HG03139 (cell line): Measurements from ENCODE around the gene FAM107B.
"Not testable (repeated sequence)": the region's sequence is repeated elsewhere in the genome, so short reads cannot be mapped to it uniquely, and the experiment has no call there.

Experiments
- ATAC-seq: cut with Tn5 transposase; IDR thresholded peaks from one replicate; pipeline ENCODE4 v1.9.1; 2021; ENCODE audit not compliant: unreplicated experiment

FAM107B gene

GRCh38 chr10:14774797-14775196 lies at the start of gene FAM107B:
TSS of gene FAM107B (minus strand) at chr10:14774897. CDS start at chr10:14774663, 234 bp downstream.
- ATAC-seq, result no peak

GRCh38 chr10:14823966-14824365 lies 49.3 kb upstream of the FAM107B start:
- ATAC-seq, result no peak

- ATAC-seq, result no peak
Observed at GRCh38 chr10:14822879-14823755, 48.4 kb upstream of the FAM107B start.

DNA sequence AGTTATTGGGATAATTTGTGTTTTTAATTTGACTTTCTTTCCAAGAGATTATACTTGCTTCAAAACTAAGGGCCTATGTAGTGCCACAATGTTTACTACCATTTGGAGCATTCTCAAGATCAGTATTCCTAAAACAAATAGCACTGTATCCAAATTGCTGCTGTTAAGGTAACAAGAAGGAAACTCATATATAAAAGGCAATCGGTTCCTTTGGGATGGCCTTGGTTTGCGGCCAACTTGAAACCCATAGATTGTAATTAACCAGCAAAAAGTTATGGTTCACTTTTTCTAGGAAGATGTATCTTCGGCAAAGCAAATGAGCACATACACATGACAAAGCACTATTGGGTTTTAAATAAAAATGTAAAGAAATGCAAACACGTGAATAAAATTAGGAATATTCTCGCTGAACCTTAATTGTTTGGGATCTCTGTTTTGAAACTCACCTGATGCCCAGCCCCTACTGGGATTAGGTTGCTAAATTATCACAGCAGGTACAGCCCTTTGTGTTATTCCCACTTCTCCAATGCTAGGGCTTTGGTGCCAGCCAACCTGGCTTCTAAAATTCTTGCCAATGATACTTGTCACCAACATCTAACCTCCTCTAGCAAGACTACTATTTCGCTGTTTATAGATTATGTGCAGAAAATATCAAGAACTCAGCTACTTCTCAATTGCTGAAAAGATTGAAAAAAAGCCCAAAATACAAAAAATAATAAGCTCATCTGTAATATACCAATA lies 47.1 kb upstream of the FAM107B start:
- ATAC-seq, result no peak

GRCh38 chr10:14820775-14821154 lies 46.1 kb upstream of the FAM107B start:
- ATAC-seq, result no peak

GRCh38 chr10:14820010-14820774 lies 45.5 kb upstream of the FAM107B start:
- no peak for ATAC-seq

GRCh38 chr10:14816717-14817116 lies 42.0 kb upstream of the FAM107B start:
- ATAC-seq, result not testable (repeated sequence)

- ATAC-seq, result no peak
Observed at GRCh38 chr10:14815681-14816080, 41.0 kb upstream of the FAM107B start.

DNA sequence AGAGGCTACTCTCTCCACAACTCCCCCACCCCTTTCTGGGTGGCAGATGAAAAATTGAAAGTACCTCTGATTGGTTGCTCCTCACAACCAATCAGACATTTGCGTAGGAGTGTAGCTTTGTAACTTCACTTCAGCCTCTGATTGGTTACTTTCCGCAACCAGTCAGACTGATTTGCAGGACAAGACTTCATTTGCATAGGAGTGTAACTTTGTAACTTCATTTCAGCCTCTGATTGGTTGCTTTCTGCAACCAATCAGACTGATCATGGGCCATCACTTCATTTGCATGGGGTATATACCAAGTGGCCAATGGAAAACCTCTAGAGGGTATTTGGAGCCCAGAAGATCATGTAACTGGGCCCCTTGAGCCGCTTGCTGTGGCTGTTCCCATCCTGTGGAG lies 37.6 kb upstream of the FAM107B start:
- no peak for ATAC-seq

DNA sequence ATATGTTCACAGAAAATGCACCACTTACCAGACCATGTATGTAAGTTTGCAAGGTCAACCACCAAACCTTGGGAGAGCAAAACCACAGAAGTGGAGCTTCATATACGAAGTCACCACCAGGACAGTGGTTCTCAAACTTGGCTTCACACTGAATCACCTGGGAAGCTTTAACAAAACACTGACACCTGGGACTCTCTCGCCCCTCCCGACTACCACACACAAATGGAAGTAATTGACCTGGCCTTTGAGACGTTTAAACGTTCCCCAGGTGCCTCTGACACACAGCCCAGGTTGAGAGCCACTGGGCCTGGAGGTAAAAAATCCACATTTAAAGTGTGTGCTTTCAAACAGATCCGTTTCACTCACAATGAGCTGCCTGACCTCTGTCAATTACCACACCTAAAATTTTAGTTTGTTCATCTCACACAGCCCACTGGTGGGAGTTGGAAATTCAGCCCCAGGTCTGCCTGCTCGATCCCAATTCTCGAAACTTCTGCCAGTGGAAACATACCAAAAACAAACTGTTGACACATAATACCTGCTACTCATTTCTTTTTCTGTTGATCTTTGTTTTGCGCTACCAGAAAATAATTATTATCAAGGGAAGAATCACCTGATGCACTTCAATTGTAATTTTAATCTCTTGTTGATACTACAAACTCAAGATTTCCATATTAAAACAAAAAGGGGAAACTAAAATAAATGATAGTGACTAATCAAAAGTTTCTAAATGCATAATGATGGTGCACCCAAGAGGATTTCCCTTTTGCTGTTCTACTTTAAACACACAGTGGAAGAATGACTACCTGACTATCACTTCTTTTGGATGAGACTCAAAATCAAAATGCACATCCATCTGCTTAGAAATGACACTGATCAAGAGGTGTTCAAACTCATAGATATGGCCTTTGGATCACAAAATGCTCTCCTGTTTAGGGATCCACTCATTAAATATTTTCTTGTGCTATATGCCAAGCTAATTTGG lies 36.6 kb upstream of the FAM107B start:
- ATAC-seq, result no peak

DNA sequence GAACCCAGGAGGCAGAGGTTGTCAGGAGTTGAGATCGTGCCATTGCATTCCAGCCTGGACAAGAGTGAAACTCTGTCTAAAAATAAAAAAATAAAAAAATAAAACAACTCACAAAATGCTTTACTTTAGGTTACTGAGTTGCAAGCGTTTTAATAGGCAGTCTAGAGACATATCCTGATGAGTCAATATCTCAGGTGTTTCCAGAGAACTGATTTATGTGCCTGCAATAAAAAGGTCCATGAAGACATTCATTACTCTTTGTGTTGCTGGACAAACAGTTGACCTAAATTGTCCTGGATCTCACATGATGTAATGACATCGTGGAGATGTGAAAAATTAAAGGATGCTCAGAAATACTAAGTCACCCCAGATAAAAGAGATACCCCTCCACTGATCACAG lies 31.6 kb upstream of the FAM107B start:
- no peak for ATAC-seq

DNA sequence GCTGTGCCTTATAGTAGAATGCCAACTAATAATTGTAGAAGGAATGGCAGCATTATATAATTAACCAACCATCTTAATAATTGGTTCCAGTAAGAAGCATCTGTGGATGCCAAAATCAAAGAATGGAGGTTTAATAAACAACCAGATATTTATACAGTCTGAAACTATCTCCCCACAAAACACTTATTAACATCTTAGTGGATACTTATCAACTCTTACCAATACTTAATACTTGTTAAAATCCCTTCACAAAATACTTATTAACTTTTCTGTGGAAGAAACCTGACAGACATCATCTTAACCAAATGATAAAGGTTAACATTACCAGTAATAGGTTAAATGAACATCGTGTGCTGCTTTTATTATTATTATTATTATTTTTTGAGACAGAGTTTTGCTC lies 29.1 kb upstream of the FAM107B start:
- no peak for ATAC-seq

DNA sequence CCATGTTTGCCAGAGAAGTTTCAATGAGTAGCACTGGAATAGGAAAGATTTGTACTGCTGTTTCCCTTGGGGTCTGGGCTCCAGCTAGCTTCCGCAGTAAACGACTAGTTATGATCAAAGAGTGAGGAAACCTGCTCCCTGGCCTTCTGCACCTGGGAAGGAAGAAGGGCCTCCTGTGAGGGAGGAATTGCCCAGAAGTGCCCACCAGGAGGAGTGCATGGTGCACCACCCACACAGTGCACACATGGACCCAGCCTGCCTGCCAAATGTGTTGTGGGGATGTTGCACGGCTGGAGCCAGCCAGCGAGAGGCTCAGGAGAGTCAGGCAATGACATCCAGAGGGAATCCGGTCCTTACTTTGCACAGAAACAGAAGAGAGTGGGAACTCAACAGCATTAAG lies 27.0 kb upstream of the FAM107B start:
- no peak for ATAC-seq

GRCh38 chr10:14800397-14800796 lies 25.7 kb upstream of the FAM107B start:
- ATAC-seq, result no peak

DNA sequence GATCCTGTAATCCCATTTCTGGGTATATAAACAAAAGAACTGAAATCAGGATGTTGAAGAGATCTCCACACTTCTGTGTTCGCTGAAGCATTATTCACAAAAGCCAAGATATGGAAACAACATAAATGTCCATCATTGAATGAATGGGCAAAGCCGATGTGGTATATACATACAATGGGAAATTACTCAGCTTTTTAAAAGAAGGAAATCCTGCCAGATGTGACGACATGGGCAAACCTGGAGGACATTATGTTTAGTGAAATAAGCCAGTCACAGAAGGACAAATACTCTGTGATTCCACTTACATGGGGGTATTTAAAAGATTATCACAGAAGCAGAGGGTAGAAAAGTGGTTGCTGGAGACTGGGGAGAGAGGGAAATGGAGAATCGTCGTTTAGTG lies 23.9 kb upstream of the FAM107B start:
- no peak for ATAC-seq

DNA sequence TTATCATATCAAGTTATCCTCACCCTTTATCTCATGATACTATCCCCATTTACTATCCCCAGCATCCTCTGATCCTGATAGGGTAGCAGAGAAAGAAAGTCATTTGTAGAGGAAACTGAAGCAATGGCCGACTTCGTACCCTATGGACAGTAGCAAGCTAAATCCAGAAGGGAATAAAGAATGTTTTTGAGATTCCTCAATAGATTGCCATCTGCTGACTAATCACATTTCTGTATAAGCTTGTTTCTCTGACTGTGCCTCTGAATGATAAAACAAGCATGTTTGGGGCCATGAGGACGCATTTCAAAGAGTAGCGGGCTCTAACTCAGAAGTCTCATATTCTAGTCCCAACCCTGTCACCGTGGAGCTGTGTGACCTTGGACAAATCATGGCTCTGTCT lies 13.2 kb upstream of the FAM107B start:
- ATAC-seq, result no peak

- no peak for ATAC-seq
Observed at GRCh38 chr10:14784459-14785055, 9.9 kb upstream of the FAM107B start.

DNA sequence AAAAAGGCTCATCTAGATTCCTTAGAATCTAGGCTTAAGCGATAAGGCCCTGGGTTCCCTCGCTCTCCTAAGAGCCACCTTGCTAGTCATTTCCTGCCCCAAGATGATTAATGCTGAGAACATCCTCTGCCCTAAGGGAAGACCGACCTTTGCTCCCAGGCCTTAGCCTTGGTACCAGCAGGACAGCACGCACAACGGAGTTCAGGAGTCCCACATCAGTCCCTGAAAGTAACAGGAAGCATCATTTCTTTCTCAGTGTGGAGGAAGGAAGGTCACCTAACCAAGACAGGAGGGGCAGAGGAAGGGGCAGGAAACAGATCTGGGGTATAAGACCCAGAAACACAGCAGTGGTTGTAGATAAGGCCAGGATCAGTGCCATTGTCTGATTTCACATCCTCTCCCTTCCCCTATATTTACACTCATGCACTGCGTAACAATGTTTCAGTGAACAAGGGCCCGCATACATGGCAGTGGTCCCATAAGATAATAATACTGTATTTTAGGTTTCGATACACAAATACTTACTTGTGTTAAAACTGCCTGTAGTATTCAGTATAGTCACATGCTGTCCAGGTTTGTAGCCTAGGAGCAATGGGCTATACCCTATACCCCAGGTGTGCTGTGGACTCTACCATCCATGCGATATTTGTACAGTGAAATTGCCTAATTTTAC lies 8.1 kb upstream of the FAM107B start:
- ATAC-seq, result no peak

DNA sequence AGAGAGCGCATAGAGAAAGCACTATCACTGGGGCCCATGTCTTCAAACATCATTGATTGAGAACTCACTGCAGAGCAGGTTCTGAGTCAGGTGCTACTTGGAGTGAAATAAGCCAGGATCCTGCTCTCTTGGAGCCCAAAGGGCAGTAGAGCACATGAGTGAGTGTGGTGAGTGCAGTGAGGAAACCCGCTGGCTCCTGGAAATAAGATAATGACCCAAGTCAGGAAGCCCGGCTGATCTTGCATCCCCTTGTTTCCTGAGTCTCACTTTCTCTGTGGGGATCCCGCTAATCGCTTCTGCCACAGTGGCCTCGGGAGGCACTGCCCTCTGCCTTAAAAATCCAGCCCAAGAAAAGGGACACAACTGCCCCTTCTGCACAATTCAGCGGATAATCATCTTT lies 7.1 kb upstream of the FAM107B start:
- no peak for ATAC-seq
